Measurements from ENCODE around the gene TLCD1.

TLCD1 gene

GRCh38 chr17:28710861-28711722 is 14.9 kb downstream of the TLCD1 start:
- peak; percentile 41 for DNase-seq

GRCh38 chr17:28707339-28707720 is 18.7 kb downstream of the TLCD1 start:
- no peak for DNase-seq

- DNase-seq = no peak
Measured at GRCh38 chr17:28706471-28707338, 19.3 kb downstream of the TLCD1 start.

- no peak for DNase-seq
Measured at GRCh38 chr17:28705728-28706334, 20.2 kb downstream of the TLCD1 start.

- DNase-seq = no peak
Measured at GRCh38 chr17:28705074-28705659, 20.9 kb downstream of the TLCD1 start.

- DNase-seq = no peak
Measured at GRCh38 chr17:28704219-28704858, 21.7 kb downstream of the TLCD1 start.

GRCh38 chr17:28703552-28704218 is 22.3 kb downstream of the TLCD1 start:
- DNase-seq = no peak

- no peak for DNase-seq
Measured at GRCh38 chr17:28702752-28703150, 23.3 kb downstream of the TLCD1 start.

GRCh38 chr17:28702026-28702751 is 23.8 kb downstream of the TLCD1 start:
- DNase-seq = no peak

- no peak for DNase-seq
Measured at GRCh38 chr17:28700830-28701492, 25.1 kb downstream of the TLCD1 start.

GRCh38 chr17:28700278-28700677 is 25.8 kb downstream of the TLCD1 start:
- no peak for DNase-seq

- no peak for DNase-seq
Measured at GRCh38 chr17:28698253-28698941, 27.6 kb downstream of the TLCD1 start.

- no peak for DNase-seq
Measured at GRCh38 chr17:28693869-28694268, 32.2 kb downstream of the TLCD1 start.

- no peak for DNase-seq
Measured at GRCh38 chr17:28689011-28689410, 37.0 kb downstream of the TLCD1 start.

- DNase-seq = no peak
Measured at GRCh38 chr17:28688481-28688880, 37.6 kb downstream of the TLCD1 start.

GRCh38 chr17:28686296-28686695 is 39.7 kb downstream of the TLCD1 start:
- no peak for DNase-seq

- no peak for DNase-seq
Measured at GRCh38 chr17:28685366-28685765, 40.7 kb downstream of the TLCD1 start.

GRCh38 chr17:28684963-28685362 is 41.1 kb downstream of the TLCD1 start:
- DNase-seq = no peak

- no peak for DNase-seq
Measured at GRCh38 chr17:28682655-28683054, 43.4 kb downstream of the TLCD1 start.

GRCh38 chr17:28675980-28676379 is 50.1 kb downstream of the TLCD1 start:
- no peak for DNase-seq
